NCI-H2227 (cell line): ENCODE results near the gene ZNF83.

Experiments
- DNase-seq: peaks from one replicate; lab custom pipeline; 2025; ENCODE audit not compliant: unreplicated experiment; lab: John Stamatoyannopoulos, UW

Gene ZNF83

GRCh38 chr19:52570000-52570861, 67.9 kb downstream of the ZNF83 start, which contains the start of gene ZNF701:
Gene ZNF701, plus strand, starts transcription at chr19:52570287. Its CDS starts 3,861 bp downstream, at chr19:52574148.
- DNase-seq: peak; percentile 92

DNA sequence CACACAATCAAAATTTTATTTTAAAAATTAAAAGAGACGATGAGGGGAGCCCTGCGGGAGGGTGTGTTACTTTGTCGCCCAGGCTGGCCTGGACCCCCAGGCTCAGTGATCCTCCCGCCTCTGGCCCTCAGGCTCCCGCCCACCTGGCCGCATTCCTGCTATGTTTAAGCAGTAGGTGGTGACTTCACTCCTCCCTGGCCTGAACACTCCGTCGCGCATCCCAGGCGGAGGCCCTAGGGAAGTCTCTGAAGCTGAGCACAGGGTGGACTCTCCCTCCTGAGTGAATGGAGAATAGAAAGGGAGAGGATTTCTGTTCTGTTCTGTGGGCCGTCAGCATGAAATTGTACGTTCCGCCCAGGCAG, 68.5 kb downstream of the ZNF83 start:
- DNase-seq: peak; percentile 64

DNA sequence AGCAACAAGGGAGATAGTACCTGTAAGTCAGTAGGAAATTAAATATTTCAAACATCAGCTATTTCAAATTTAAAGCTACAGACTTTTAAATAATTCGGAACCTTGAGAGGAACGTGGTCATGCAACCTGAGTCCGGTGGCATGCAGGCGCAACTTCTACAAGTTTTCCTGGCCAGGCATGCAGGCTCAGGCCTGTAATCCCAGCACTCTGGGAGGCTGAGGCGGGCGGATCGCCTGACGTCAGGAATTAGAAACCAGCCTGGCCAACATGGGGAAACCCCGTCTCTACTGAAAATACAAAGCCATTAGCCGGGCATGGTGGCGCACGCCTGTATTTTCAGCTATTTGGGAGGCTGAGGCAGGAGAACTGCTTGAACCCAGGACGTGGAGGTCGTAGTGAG, 70.2 kb downstream of the ZNF83 start:
- DNase-seq: no peak

- no peak for DNase-seq
Observed at GRCh38 chr19:52566588-52566987, 71.6 kb downstream of the ZNF83 start.

- no peak for DNase-seq
Observed at GRCh38 chr19:52566121-52566520, 72.0 kb downstream of the ZNF83 start.
